Stimulated activated CD8-positive, alpha-beta memory T cell treated with anti-CD3 and anti-CD28 coated beads, Interleukin-4, amount 100 ng/mL, for 48 hours (primary cell): ENCODE measurements around the gene FAM120AOS.

ENCODE experiments used
- DNase-seq: peaks from one replicate; pipeline ENCODE4 v3.0.0-alpha.2; 2020

The FAM120AOS gene

DNA sequence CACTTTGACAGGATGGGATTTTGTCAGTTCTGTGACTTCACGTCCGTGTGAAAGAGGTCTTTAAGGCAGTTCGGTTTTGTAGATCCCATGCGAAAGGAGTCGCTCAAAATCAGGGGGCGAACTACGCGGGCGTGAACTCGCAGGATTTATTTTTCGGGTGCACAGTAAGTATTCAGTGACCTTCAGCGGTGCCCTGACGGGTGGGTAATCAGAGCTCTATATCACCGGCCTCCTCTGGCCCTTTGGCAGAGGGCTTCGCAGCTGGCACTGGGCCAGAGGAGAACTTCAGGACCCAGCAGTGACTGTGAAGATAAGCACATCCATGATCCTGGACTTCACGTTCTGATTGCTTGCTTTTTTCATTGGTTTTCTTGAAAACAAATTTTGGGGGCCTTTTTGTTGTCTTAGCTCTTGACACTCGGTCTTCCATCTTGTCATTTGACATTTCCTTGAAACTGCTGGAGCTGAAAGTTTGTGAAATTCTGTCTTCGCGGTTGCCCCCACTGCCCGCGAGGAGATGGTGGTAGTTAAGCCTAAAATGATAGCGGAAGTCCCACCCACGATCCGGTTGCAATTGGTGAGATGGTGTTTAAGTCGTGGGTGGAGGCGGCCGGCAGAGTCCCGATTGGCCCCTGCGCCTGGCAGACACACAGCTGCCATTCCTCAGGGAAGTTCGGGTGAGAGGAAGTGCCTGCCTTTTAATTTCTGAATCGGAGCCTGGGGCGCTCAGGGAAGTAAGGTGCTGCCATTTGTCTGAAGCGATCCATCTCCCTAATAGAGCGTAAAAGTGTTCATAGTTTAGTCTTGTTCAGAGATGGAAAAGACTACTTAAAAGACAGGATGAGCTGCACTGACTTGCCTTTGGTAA is at the start of gene FAM120AOS:
FAM120AOS (minus strand) TSS at position 535 of the 868 bp plus-strand sequence. CDS start 872 bp downstream, outside the sequence.
- peak; percentile 89 for DNase-seq

DNA sequence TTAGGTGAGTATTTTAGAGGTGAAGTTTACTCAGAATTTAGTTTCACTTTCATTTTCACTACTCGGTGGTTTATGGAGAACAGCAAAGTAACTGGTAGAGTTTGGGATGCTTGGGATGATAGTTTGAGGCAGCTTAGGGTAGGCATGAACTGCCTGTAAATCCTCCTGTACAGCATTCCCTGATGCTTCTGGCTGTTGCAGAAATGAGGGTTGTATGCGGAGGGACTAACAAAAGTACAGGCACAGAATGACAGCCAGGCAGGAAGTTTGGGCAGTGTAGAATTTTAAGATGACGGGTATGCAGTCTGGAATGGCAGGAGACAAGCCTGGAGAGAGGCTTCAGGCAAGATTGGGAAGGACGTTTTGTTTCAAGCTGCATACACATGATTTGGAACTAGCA is 48.0 kb upstream of the FAM120AOS start:
- DNase-seq = no peak

DNA sequence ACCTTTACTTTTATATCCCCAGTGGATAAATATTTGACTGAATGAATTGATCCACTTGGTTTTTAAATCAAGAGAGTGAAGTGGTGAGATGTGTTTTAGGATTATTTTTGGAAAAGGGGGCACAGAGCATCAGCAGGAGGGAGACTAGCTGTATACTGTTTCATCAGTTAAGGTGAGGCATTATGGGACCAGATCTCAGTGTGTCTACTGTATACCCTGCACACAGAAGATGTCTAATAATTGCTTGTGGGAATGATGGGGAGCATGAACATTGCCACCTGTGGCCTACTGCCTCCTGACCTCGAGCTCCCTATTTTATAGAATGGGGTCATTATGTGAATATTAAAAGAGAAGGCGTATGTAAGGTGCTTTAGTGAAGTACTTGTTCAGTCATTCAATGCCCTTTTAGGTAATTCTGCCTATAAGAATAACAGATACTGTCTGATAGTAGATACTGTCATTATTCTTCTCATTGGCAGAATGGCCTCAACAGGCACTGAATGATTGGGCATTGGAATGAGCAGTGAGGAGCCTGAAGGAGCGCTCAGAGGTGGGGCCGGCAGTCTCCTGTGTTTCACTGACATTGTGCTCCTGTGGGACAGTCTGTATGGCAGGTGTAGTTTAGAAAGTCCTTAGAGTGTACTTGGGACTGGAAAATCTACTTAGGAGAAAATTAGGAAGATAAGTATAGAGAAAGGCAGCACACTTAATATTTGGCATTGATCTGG is 47.4 kb upstream of the FAM120AOS start:
- DNase-seq = no peak

DNA sequence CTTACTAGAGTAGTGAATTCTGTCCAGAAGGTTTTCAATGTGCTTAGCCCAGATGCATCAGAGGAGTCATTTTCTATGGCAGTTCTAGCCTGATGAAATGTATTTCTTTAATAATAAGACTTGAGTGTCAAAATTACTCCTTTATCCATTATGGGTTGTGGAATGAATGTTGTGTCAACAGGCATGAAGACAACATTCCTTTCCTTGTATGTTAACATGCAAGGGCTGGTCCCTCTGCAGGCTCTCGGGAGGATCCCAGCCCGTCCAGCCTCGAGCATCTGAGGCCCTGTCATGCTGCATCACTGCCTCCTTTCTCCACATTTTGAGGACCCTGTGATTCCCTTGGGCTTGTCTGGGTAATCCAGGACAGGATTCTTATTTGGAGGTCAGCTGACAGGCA is 42.9 kb upstream of the FAM120AOS start:
- DNase-seq = no peak

DNA sequence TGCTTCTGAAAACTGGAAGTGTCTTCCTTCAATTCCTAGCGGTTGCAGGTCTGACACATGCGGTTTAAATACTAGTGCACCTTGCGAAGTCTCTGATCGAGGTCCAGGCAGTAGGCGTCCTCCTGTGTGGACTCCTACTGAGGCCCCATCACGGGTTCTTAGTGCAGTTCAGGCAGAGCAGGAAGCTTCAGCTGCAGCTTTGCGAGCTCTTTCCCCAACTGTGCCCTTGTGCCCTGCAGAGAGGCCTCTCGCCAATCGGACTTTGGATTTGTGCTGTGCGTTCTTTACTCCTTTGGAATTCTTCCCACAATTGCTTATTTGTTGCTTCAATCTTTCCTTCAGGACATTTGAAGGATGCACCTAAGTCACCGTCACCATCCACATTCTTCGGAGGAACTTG is 40.6 kb upstream of the FAM120AOS start:
- DNase-seq = no peak

DNA sequence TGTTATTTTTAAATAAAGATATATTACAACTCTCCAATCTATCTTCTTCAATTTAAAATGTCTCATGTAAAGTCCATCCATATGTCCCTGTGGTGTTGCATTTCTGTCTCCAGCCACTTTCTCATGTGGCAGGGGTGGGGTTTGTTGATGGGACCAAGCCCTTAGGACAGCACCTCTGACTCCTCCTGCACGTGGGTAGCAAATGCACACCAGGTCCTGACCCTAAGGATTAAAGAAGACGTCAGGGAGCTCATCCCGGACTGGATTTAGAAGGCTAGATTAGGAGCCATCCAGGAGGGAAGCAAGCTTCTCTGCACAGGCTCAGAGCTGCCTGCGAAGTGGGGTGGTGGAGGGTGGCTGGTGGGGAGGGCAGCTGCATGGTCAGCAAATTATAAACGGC is 38.9 kb upstream of the FAM120AOS start:
- no peak for DNase-seq

DNA sequence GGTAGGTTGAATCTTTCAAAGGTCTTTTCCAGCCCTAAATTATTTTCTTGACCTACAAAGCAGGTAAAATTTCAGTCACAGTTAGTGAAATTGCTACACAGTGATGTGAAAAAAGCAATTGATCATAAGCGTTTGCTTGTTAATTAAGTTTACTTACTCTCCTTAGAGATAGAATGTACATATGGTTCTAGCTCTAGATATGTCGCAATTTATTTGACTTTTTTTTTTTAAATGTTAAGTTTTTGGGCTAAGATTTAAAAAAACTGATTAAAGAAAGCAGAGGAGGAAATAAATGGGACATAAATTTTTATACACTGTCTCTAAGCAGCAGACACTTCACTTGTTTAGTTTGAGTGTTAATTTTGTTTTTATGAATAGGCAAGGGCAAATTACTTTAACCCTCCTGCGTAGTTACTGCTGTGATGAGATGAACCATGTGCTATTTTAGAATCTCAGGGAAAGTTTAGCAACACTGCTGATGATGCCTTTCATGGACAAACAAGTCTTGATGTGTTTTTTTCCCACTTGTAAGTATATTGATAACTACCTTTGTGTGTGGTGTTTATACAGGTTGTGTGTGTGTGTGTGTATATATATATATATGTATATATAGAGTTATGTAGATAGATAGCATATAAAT is 38.3 kb upstream of the FAM120AOS start:
- DNase-seq = no peak

DNA sequence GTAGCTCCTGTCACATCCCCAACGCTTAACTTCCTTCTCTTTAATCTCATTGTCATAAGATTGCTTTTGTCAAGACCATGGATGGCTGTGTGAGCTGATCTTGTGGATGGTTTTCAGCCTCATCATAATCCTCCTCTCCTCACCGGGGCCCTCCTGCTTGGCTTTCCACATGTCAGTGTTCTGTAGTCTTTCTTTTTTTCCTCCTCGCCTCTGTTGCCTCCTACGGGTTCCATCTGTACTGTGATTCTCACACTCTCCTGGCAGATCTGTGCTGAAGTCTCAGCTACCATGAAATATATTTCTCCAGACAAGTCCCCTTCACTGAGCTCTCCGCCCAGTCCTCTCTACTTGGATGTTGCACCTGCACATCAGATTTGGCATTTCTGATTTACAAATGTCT is 34.9 kb upstream of the FAM120AOS start:
- DNase-seq = no peak

DNA sequence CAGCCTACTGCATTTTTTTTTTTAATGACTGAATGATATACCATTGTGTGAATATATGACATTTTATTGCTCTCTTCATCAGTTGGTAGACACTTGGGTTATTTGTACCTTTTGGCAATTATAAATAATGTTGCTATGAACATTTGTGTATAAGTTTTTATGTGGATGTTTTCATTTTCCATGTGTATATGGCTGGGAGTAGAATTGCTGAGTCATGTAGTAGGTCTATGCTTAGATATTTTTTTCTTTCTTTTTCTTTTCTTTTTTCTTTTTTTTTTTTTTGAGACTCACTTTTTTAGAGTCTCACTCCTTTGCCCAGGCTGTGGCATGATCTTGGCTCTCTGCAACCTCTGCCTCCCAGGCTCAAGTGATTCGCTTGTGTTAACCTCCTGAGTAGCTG is 32.9 kb upstream of the FAM120AOS start:
- no peak for DNase-seq

DNA sequence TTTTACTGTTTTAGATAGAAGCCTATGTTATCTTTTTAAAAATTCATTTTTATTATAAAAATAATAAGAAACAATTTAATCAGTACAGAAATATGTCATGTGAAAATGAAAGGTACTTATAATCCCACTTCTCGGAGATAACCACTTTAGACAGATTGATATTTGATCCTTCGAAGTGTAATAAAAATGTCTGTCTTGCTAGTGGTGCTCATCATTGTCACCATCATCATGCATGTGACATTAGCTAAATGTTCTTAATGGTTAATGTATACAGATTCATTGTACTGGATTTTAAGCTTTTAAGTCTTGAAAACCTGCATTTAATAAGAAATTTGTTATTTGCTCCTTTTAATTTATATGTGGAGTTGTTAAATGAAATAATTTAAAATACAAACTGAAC is 30.1 kb upstream of the FAM120AOS start:
- no peak for DNase-seq

DNA sequence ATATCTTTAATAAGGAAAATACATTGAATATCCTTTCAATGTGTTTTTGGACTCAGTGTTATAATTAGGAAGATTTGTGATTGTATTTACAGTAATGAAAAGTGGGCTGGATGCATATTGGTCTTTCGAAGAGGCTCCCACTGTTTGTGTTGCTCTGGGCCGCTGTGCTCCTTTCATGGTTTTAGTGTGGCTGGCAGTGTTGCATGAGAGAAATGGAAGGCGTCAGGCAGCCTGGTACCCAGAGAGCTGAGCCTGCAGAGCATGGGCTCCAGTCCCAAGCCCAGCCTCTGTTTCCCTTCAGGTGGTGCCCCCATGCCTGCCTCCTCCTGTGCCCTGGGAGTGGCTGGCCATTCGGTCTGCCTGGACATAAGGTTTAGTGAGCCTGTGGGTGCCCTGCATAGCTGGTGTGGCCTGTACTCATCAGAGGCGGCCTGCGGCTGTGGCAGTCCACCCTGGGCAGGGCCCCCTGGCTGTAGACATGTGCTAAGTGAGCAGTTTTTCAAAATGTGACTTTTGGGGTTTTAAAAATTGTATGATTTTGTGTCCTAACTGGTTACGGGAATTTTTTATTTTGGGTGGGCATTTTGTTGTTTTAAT is 27.4 kb upstream of the FAM120AOS start:
- no peak for DNase-seq

DNA sequence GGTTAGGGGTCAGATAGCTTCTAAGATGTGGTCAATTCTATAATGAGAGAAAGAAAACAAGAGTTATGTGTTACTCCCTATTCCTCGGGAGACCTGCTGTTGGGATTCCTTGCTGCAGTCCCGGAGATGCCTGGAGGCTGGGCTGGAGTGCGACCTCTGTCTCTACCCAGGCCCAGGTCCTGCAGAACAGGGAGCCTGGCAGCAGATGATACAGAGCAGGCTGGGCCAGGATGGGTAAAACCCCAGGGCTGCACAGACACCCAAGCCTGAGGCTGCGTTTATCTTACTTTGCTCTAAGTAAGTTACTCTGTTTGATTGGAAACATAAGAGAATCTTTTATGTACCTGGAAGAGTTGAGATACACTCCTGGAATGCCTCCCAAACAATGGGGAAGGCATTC is 26.9 kb upstream of the FAM120AOS start:
- DNase-seq = no peak

DNA sequence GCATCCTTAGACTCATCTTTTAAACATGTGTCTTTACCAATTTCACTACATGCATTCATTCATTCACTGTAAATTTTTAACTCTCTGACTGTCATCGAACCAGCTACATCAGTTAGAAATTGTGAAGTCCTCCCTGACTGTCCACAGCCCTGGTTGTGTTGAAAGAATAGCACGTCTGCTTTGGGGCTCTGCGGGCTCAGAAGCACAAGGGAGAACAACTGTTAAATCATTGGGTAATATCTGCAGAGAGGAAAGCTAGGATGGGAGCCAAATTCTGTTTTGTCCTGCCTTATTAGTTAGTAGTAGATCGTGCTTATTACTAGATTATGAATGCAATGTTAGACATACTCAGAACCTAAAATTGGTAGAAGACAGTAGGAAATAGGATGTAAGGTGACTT is 26.3 kb upstream of the FAM120AOS start:
- no peak for DNase-seq

DNA sequence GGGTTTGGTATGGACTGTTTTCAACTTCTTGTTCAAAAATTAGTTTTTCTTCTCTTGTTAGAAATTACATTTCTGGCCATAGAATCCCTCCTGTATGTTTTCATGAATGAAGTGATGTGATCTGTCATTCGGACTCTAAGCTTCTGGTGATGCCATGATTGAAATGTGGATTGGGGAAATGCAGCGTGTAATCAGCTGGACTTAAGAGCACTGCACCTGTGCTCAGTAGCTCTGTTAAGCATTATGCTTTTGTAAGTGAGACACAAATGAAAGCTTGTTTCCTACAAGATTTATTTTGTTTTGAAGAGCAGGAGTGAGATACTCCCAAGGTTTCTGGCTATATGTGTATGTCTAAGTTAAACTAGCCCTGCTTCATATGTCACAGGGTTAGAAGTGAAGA is 24.0 kb upstream of the FAM120AOS start:
- no peak for DNase-seq

DNA sequence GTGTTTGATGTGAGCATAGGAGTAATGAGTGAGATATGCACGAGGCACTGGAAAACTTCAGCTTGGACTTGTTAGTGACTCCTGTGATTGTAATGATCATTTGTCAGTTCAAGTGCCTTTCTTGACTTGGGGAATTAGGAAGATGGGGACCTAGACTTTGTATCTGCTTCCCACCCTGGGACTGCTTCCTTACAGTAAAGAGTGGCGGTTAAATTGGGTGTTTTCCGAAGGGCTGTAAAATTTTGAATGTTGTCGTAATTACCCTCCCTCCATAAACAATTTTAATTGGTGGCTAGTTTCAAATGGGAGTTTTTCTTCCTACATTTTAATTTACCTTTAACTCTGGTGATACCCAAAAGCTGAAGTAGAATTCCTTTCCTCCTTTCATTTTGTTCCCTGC is 23.5 kb upstream of the FAM120AOS start:
- DNase-seq = no peak

DNA sequence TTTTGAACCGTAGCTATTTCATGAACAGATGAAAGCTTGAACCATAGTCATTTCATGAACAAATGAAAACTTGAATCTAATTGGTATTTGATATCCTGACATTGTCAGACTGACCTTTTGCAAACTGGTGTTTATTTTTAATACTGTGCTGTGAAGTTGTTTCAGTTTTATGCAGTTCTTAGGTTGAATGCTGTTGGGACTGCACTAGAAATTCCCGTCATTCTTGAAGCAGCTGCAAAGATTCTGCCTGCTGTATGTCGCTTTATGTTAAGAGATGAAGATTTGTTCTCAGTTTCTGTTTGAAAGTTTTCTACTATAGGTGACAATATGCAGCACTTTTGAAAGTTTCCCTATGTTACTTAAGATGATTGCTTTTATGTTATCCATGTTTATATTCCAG is 22.5 kb upstream of the FAM120AOS start:
- DNase-seq = no peak

DNA sequence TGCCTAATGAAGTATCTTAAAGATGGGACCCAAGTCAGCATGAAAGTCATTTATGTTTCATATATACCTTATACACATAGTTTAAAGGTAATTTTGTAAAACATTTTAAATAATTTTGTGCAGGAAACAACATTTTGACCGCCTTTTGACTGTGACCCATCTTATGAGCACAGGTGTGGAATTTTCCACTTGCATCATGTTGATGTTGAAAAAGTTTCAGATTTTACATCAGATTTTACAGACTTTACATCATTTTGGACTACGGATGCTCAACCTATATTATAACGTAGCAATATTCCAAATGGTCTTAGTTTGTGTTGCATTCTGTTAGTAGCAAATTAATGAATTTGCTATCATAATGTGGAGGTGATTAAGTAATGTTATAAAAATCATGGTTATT is 21.7 kb upstream of the FAM120AOS start:
- no peak for DNase-seq

DNA sequence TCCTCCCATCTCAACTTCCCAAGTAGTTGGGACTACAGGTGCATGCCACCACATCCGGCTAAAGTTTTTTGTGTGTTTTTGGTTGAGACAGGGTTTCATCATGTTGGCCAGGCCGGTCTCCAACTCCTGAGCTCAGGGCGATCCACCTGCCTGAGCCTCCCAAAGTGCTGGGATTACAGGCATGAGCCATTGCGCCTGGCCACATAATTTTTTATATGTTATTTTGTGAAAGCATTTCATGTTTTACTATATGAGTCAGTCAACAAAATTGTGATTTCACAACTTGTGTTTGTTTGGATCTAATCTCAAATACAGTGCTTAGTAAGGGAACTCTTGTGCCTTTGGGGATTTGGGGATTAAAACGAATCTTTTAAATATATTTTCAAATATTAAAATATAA is 20.0 kb upstream of the FAM120AOS start:
- DNase-seq = no peak

DNA sequence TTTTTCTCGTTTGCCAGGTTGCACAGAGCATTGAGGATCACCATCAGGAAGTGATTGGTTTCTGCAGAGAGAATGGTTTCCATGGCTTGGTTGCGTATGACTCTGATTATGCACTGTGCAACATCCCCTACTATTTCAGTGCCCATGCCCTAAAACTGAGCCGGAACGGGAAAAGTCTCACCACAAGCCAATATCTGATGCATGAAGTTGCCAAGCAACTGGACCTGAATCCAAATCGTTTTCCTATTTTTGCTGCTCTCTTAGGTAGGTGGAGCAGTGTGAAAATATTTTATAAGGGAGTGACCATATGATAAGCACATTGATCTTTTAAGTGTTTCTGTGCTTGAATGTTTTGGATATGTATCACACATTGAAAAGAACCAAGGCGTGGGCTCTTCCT is 17.7 kb upstream of the FAM120AOS start:
- no peak for DNase-seq

DNA sequence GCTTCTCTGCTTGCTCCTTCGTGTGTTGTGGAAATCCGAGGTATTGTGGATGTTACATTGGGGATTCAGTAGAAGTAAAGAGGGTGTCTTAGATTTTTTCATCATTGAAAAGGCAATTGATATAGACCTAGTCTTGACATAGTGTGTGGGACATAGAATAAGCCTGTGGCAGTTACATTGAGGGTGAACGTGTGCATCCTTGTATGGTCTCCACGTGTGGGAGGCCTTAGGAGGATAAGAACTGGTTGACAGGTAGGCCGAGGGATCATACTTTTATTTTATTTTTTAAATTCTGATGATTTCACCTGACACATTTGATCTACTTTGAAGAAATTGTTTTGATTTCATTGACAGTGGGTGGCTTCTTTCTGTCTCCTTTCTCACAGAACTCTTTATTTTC is 17.0 kb upstream of the FAM120AOS start:
- no peak for DNase-seq

DNA sequence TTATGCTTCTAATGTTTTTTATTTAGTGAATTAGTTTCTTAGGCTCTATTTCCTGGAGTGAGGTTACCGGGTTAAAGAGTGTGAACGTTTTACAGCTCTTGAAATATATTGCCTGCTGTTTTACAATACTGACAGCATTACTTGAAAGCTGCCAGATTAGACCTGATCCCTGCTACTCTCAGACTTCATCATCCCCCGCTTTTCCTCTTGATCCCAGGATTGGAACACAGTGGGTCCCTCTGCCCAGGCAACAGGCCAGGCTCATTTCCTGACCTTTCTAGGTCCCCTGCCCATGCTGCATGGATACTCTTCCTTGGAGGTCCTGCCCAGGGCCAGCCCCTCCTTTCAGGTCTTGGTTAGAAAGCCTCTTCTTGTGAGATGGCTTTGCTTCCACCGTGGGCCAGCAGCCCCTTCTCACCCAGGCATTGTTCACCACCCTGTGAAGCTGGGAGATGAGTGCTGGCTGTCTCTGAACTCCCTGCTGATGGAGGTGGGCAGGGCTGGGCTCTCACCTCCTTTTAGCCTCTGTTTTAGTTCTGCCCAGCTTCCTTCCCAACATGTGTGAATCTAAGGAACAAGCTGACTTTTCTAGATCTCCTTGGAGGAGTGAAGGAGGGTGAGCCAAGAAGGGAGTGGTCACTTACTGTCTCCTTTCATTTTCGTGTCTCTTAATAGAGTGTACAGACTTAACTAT is 15.5 kb upstream of the FAM120AOS start:
- no peak for DNase-seq

DNA sequence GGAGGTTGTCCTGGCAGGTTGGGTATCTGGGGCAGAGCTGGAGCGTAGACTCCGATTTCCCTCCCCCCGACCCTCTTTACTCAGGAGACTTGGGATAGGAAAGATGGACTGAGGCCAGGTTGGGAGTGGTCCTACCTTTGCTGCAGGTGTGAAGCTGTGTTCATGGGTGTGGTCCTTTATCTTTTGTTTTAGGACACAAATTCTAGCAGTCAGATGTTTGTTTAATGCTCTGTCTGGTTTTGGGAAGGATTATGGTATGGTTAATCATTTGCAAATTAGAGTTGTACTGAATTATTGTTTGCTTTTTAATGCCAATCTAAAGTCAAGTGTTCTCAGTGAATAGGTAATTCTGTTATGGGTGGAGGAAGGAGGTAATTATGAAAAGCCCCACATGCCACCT is 14.1 kb upstream of the FAM120AOS start:
- DNase-seq = no peak

DNA sequence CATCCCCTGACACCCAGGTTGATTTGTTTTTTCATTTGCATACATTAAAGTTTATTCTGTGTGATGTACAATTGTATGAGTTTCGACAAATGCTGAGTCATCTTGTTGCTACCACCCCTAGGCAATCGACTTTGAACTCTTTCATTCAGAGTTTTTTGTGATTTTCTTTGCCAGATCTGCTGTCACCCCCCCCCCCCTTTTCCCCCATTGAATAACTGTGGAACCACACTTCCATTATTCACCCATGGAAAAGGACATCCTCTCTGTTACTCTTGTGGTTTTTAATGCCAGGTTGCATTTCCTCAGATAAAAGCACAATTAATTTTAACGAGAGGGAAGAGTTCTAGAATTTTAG is 13.7 kb upstream of the FAM120AOS start:
- no peak for DNase-seq
